ENCODE data around the gene IL1RL1.

The IL1RL1 gene

GRCh38 chr2:102335871-102336366, 24.6 kb downstream of the IL1RL1 start:
- no peak for DNase-seq (ENCODE audit: low read depth)

DNA sequence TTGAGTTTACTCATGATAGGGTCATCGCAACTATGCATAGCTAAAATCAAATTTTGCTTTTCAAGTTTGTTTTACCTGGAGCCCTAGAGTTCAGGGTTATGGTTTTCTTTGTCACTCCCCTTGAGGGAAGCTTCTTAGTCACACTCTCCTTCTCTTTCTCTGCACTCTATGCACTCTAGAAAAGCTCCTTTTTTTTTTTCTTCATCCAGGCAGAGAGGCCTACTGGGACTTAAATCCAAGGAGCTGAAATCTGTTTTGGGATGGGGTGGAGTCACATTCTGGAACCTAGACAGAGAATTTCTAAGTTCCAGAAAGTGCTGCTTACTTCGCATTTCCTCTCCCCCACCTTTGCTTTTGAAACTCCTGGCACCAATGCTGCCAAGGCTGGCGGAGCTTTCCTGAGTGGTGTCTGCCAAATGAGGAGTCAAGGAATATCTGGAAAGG, 25.2 kb downstream of the IL1RL1 start:
- no peak for DNase-seq (ENCODE audit: low read depth)

GRCh38 chr2:102337012-102337411, 25.6 kb downstream of the IL1RL1 start:
- no peak for DNase-seq (ENCODE audit: low read depth)

DNA sequence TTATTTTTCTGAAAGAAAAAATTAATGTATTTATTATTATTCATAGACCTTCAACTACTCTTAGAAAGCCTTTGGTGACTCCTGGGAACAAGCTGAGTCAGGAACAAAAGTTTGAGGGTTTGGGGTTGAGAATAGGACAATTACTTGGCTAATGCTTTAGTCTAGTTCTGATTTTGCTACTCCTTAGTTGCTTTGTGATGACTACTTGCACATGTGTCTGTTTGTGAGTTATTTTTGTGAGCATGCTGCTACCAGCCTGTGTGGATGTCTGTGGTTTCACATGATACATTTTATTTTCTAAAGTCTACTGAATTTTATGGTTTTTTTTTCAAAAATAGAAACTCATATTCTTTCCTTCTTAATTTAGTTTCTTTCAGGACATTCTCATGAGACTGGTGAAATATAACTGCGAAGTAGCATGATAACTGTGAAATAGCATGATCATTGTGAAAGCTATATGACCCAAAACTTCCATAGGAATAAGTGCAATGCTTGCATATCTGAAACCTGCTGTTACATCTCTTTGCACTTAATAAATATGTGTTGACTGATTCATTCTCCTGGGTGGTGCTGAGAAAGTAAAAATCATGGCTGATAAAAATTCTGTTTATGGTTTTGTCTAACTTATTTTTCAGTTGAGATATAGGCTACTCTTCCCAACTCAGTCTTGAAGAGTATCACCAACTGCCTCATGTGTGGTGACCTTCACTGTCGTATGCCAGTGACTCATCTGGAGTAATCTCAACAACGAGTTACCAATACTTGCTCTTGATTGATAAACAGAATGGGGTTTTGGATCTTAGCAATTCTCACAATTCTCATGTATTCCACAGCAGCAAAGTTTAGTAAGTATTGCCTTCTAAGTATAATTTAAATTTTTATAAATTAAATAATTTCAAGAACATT, 26.4 kb downstream of the IL1RL1 start:
- DNase-seq (ENCODE audit: low read depth): no peak

GRCh38 chr2:102340778-102341177, 29.4 kb downstream of the IL1RL1 start:
- DNase-seq (ENCODE audit: low read depth): no peak

GRCh38 chr2:102342888-102343287, 31.5 kb downstream of the IL1RL1 start:
- no peak for DNase-seq (ENCODE audit: low read depth)

DNA sequence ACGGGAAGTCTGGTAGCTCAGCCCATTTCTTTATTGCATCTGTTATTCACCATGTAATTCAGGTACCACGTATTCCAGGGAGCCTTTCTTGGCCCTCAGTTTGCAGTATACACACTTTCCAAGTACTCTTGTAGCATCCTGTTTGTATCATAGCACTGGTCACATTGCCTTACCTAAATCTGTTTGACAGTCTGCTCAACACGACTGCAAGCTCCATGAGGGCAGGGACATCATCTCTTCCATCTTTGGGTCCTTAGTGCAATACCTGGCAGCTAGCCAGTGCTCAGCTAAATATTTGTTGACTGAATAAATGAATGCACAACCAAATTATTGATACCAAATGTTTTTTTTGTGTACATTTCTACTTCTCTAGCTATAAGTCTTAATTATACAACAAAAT, 33.0 kb downstream of the IL1RL1 start:
- DNase-seq (ENCODE audit: low read depth): no peak

DNA sequence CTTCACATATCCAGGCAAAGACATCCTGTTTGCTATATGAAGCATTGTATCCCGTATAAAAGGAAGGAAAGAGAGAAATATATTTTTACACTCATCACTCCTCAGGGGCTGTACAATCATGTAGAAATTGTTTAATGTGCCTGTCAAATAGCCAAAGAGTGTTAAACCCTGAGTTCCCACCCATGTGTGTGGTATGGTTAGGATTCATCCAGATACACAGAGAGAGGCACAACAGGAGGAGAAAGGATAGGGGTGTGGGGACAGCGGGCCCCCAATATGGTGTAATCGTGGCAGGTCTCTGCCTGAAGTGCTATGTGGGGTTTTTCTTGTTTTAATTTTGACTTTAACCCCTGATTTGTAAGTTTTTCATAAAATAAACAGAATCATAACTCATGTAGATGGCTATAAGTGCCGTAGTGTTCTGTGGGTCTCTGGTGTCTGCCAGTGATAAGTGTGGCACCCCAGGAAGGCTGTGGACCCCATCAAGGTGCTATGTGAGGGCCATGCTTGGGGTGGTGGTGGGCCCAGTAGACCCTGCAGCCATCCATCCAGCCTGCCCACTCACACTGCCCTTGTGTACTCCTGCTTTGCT, 34.1 kb downstream of the IL1RL1 start:
- no peak for DNase-seq (ENCODE audit: low read depth)

DNA sequence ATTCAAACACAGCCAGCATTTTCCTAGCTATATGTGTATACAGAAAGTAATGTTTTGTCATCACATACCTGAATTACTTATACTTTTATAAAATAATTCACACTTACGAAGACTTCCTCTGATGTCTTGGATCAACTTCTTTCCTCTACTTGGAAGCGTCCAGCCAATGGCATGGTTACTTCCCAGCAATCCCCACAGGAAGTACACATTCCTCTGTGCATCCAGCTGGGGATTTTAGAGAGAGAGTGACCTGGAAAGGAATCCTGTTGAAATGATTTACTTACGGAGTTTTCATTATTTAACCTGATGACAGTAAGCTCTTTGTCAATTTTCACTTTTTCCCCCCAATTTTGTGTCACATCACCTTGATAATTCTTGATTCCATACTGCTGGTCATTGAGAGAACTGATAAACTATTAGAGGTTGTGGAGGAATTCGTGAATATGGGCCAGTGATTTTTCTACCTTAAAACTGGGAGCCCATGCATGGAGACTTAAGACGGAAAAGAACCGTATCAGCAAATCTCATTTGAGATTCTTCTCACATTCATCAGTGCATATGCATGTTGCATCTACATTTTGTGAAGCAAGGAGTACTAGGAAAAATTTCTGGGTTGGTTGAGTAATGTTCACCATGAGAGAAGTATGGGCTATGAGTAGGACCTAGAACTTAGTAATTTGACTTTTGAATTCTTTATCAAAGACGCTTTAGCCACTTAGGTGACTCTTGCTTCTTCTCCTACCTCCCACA, 35.2 kb downstream of the IL1RL1 start:
- DNase-seq (ENCODE audit: low read depth): no peak

GRCh38 chr2:102350137-102350793, 38.9 kb downstream of the IL1RL1 start:
- no peak for DNase-seq (ENCODE audit: low read depth)

- peak; percentile 42 for DNase-seq (ENCODE audit: low read depth)
Measured at GRCh38 chr2:102355526-102356380, 44.4 kb downstream of the IL1RL1 start, which contains the start of gene IL18R1. Gene IL18R1, plus strand, starts transcription at chr2:102355796. Its CDS starts 6,865 bp downstream, at chr2:102362661.

GRCh38 chr2:102356381-102356712, 45.0 kb downstream of the IL1RL1 start:
- DNase-seq (ENCODE audit: low read depth): no peak

DNA sequence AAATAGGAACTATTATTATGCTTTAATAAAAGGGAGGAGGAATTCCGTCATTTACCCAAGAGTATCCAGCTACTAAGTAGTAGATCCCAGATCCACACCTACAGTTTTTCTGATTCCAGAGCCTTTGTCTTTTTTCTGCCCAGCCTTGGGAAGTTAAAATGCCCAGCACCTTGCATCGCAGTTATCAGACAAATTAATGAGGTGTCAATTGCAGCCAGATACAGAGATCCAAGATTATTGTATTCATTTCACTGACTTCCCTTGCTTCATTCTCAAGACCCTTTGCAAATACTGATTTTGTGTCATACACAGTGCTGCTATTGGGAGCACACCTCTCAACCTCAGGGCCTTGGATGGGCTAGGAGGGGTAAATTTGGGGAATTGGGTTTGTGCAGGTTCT, 45.4 kb downstream of the IL1RL1 start:
- DNase-seq (ENCODE audit: low read depth): no peak

DNA sequence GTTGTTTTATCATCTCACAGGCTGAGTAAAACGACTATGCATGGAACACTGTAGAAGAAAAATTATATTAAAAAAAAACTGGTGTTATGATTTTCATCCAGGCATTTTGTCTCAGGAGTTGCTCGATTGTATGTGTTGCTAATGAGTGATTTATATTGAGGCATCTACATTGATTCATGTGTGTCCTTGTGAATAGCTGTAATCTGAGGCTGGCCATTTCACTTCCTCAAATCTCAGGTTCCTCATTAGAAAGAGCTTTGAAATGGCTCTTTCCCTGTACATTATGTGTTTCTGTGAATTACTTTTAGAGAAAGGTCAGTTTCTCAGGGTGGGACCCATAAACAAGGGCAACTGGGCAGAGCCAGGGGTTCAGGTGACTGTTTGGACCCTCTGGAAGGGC, 46.6 kb downstream of the IL1RL1 start:
- DNase-seq (ENCODE audit: low read depth): no peak

DNA sequence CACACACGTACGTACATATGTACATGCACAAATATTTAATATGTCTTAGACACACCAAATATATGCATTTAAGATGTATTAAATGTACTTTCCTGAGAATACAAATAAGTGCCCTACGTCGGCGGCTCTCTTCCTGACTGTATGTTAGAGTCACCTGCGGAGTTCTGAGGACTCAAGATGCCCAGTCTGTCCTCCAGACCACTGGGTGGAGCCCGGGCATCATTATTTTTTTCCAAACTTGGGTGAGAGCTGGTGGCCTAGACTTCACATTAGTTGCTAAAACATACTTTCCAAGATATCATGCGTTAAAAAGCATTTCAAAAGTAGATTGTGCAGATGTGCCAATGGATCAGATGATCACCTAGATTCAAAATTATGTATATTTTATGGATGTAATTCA, 47.1 kb downstream of the IL1RL1 start:
- no peak for DNase-seq (ENCODE audit: low read depth)

DNA sequence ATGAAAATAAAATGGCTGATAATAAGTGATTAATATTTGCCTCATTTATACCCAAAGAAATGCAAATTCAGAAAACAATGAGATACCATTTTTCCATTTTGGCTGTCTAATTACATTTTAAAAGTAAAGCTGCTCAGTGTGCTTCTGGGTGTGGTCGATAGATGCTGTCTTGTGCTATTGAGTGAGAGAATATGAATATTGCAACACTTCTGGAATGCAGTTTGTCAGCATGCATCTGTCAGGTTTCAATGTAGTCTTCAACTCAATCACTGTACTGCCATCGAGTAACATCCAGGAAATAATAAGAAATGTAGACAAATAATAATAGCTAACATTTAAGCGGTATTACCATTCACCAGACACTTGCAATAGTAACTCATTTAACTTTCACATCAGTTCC, 48.2 kb downstream of the IL1RL1 start:
- DNase-seq (ENCODE audit: low read depth): no peak

DNA sequence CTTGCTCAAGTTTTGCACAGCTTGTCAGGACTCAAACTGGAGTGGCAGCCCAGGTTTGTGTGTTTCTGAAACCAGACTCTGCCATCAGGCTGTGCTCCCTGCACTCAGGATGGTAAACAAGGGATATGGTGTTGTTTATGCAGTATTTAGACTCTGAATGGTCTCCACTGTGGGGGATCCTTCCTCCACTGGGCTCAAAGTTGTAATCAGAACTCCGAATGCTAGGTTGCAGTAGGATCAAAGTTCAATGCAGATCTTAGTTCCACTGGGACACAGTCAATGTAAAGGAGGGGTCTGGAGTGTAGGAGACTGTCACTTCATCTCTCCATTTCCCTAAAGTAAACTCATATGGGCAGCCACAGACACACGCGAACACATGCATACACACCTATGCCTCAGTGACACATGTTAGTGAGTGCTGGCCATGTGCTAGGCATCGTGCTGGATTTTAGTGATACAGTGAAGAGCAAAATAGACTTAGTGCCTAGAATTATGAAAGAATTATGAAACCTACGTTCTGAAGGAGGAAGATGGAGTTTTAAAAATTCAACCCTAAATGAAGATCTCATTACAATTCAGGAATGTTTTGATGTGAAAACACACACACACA, 50.4 kb downstream of the IL1RL1 start:
- DNase-seq (ENCODE audit: low read depth): no peak

GRCh38 chr2:102365763-102366162, 54.4 kb downstream of the IL1RL1 start:
- no peak for DNase-seq (ENCODE audit: low read depth)

DNA sequence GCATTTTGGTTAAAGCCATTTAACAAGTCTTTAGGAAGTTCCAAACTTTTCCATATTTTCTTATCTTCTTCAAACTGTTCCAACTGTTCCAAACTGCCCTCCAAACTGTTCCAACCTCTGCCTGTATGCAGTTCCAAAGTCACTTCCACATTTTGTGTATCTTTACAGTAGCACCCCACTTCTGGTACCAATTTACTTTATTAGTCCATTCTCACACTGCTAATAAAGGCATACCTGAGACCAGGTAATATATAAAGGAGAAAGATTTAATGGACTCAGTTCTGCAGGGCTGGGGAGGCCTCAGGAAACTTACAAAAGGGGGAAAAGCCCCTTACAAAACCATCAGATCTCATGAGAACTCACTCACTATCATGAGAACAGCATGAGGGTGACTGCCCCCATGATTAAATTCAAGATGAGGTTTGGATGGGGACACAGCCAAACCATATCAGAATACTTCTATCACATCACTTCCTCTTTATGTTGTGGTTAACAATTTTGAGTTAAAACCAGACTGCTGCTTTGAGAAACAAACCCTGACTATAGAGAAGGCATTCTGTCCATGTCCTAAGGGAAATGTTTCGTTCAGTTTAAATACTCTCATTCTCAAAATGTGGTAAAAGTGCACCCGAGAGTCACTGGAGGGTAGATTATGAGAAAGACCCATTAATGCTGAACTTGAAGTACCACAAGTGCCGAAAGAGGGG, 55.2 kb downstream of the IL1RL1 start:
- DNase-seq (ENCODE audit: low read depth): no peak

- DNase-seq (ENCODE audit: low read depth): no peak
Measured at GRCh38 chr2:102367331-102367971, 56.1 kb downstream of the IL1RL1 start.
